HG03460 (cell line): ENCODE measurements around the gene GDF2.

Experiments used
- ATAC-seq: cut with Tn5 transposase; IDR thresholded peaks from one replicate; pipeline ENCODE4 v1.9.1; 2021; ENCODE audit not compliant: unreplicated experiment

Gene GDF2

DNA sequence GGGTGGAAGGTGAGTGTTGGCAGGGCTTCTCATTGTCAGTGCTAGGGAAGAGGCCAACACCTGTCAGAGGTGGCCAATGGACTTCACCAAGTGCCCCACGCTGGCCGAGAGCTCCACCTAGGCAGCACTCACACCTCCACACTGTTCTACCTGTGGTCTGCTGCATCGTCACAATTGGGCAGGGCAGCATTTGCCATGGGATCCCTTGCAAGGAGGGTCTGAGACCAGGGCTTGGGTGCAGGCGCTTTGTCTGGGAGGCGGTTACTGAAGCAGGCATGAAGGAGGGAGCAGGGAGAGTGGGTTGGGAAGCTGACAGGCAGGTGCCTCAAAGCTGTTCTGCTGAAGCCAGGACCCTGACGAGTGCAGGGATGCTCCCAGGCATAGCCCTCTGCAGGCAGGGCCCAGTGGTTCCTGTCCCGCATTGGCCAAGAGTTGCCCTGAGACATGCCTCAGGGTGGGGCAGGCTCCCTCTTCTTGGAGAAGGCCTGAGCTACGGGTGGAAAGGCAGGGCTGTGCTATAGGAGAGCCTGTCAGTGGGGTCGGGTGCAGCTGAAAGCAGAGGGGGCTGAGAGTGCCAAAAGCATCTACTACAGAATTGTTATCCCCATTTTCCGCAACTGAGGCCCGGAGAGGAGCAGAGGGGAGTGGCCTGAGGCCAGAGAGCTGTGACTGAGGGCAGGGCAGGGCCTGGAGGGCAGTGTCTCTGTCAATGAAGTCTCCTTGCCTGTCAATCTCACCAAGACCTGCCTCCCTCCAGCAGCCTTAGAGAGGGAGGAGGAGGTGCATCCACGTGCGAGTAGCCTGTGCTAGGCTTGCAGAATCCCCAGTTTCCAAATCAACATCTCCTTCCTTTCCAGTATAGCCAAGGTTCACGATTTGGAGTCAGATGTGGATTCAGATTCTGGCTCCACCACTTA lies 29.9 kb downstream of the GDF2 start:
- no peak for ATAC-seq

DNA sequence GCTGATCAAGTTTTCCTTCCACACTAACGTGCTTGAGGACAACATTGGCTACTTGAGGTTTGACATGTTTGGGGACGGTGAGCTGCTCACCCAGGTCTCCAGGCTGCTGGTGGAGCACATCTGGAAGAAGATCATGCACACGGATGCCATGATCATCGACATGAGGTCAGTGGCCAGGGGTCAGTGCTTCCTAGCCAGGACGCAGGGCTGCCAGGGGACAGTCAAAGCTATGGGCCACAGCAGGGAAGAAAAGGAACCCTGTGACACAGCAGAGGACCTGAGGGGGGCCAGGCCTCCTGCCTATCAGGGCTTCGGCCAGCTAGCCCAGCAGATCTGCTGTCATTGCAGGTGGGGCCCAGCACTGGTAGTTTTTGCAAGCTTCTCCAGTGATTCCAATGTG lies 31.1 kb downstream of the GDF2 start:
- no peak for ATAC-seq

DNA sequence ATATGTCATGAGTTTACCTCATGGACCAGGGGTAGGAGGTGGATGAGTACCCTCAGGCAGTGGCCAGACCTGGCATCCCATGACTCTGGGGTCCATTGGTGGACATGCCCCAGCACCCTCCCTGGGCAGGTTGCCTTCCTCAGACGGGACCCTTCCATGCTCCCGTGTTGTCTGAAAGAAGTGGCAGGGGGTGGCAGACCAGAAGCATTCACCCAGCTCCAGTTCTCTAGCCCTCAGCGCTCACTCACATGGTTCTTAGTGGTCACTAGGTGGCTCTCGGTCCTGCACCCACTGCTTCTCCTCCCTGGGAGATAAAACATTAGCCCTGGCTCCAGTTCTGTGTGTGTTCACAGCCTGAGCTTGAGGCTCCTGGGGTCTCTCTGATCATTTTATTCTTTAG lies 31.9 kb downstream of the GDF2 start:
- no peak for ATAC-seq

DNA sequence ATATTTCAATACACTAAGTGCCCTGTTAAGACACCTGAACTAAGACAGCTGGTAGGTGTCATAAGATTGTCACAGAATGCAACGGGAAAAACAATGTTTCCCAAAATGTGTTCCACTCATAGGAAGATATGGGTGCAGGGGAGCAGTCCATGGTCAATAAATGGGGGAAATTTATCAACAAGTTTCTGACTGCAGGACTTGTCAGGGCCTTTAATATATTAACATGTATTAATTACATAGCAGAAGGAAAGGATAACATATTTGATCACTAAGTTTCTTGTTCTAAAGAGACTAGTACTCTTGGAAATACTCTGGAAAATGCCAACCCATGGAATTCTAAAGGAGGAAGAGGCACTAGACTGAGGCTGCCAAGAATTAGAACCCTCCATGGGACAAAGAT lies 32.6 kb downstream of the GDF2 start:
- ATAC-seq, result no peak

DNA sequence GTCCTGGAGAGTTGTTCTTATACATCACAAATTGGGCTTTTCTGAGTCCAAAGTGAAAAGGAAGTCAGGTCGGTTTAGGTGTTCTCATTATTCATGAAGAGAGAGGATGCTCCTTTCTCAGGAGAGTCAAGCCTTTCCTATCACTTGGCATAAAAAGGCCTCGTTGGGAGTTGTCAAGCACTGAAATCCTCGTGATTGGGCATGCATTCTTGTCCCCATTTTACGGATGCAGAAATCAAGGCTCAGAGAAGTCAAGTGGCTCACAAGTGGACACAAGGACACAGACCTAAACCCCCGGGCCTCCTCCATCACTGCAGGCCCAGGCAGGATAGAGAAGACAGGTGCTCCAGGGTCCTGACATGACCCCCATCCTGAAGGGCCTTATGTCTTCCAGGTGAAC lies 34.5 kb downstream of the GDF2 start:
- no peak for ATAC-seq

DNA sequence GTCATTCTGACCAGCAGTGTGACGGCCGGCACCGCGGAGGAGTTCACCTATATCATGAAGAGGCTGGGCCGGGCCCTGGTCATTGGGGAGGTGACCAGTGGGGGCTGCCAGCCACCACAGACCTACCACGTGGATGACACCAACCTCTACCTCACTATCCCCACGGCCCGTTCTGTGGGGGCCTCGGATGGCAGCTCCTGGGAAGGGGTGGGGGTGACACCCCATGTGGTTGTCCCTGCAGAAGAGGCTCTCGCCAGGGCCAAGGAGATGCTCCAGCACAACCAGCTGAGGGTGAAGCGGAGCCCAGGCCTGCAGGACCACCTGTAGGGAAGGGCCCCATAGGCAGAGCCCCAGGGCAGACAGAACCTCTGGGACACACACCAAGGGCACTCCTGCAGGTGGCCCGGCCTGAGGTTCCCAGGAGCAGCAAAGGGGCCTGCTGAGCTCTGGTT lies 34.9 kb downstream of the GDF2 start:
- no peak for ATAC-seq

DNA sequence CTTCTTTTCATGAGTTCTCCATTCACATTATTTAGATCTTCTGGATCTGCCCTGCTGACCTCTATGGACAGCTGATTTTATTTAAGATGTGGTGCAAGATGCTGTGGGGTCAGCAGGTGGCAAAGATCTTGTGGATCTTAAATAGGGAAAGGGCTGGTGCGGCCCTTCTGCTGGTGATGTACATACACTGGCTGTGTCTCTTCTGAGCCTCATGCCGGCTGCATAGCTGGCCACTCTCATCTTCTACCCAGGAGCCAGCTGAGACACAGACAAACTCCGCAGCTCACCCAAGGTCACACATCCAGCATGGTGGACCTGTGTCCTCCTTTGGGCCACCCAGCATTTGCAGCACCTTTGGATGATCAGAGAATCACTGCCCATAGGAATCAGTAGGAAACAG lies 35.7 kb downstream of the GDF2 start:
- ATAC-seq, result no peak

DNA sequence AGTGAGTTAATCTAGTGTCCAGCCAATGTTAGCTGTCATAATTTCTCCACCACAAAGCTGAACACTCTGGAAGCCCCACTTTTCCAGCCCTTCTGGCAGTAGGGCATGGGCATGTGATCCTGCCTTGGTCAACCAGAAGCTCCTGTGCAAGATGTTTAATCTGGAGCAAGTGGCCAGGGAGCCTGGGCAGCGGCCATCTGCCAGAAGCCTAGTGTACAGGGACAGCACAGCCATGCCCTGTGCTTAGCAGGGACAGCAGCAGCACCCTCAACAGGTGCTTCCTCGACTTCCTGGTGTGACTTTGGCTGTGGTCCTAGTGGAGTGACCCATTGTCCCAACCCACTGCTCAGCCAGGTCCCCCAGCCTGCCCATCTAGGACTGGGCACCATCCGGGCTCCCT lies 36.2 kb downstream of the GDF2 start:
- ATAC-seq, result no peak

DNA sequence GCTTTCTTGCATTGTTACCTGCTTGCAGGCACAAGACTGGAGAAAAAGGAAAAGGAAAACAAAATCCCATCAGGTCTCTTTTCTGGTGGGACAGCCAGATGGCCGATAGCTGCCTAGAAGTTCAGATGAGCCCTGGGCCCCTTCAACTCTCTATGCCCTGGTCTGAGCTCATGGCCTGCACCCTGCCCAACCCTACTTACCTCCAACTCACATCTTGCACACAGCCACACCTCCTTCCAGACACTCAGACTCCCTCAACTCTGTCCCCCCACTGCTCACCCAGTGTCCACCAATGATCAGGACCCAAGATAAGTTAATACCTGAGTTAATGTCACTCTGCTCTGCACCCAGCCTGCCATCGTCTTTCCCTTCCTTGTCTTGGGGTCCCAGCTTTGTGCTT lies 36.8 kb downstream of the GDF2 start:
- no peak for ATAC-seq

DNA sequence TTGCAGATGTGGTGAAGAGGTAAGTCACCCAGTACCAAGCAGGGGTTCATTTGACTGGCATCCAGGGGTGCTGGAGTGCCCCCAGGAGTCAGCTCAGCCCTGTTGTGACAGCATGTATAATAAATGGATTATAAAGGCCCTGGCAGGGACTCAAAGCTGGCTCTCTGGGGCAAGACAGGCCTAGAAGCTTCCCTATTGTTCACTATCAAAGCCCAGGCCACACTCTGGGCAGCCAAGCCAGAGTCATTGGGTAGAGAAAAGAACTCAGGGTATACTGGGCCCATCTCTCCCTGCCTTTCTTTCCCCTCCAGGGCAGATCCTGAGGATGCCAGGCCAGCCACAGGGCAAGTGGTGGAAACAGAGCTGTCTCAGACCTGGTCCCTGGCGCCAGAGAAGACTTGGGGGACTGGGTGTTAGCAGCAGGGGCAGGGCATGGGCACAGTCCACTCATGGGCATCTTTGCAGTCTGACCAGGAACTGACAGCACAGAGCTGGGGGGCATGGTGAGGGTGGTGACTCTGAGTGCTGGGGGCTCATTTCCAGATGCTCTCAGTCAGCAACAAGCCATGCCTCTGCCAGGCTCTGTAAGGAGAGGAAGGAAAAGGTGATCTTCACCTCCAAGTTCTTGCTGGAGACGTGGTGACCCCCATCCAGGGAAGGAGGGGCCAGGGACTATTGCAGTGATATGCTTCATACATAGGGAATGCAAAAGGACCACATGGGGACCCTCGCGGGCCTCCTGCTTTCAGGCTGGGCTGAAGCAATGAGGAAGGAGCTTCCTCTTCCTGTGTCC lies 37.6 kb downstream of the GDF2 start:
- no peak for ATAC-seq

DNA sequence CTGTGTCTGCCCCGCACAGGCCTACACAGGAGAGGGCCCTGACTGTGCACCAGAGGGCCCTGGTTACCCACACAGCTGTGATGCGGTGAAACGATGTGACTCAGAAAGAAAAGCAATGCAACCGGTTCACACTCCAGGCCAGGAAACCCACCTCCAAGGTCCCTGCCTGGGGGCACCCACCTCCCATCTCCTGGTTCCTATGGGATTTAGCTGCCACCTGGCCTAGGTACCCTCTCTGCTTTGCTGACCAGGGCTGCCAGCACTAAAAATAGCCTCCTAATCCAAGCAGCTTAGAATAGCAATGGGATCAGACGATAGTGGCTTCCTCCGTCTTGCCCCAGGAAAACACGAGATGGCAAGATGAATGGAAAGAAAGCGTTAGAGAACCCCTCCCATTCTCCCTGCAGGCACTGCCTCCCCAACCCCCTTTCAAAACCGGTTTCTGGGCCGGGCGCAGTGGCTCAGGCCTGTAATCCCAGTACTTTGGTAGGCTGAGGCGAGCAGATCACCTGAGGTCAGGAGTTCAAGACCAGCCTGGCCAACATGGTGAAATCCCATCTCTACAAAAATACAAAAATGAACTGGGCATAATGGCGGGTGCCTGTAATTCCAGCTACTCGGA lies 38.3 kb downstream of the GDF2 start:
- no peak for ATAC-seq

DNA sequence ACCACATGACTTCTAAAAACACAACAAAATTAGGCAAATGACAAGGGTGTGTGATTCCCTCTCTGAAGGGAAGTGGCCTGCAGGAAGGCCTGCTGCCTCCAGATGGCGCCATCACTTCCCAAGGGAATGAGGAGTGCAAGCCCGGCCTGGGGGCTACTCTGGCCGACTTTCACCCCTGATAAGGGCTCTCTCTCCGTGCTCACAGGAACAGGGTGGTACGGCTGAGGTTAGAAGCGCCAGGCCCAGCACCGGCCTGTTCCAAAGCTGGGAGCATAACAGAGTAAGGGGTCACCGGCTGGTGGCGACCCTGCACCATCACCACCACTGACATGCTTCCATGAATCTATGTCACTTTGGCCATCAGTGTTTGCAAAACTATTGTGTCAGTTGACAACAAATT lies 39.0 kb downstream of the GDF2 start:
- ATAC-seq, result no peak

DNA sequence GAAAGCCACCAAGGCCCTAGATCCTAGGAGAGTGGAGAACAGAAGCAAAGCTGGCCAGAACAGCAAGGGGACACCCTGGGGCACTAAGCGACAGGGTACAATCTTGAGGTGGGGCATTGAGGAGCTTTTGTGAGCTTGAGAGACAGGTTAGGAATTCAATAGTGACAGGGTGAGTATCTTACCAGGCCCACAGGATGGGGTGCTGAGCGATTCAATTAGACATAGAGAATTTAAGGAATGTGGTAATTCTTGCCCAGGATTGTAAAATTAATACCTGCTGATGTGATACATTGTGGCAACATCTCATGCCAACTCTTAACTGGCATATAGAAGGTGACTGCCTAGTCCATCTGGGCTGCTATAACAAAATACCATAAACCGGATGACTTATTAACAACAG lies 39.9 kb downstream of the GDF2 start:
- ATAC-seq, result no peak

DNA sequence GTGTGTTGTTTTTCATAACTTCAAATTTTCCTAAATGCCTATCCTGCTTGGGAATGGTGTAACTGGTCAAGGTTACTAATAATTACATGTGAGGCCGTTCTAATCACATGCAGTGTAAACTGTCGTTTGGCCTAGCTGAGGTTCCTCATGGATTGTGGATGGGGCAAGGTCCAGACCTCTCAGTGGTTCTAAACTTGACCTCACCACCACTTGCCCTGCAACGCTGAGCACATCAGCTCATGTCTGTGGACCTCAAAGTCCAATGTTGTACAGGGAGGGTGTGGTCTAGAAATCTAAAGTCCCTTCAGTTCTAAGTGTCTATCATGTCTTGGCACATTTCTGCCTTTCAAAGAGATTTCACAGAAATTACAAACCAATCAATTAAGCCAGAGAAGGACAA lies 41.5 kb downstream of the GDF2 start:
- ATAC-seq, result no peak

DNA sequence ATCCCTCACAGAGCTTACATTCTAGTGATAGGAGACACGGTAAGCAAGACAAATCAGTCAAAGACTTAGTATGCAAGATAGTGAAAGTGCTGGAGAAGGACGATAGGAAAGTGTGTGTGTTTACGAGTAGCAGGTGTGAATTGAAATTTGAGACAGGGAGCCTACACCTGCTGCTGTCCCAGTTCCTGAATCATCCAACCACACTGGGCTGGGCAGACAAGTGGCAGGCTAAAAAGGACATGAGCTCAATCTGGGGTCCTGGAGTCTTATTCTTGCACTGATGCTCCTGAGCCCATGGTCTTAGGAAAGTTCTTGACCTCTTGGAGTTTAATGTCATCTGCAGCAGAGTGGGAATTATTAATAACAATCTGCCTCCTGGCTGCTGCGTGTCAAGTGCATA lies 42.1 kb downstream of the GDF2 start:
- ATAC-seq, result no peak

DNA sequence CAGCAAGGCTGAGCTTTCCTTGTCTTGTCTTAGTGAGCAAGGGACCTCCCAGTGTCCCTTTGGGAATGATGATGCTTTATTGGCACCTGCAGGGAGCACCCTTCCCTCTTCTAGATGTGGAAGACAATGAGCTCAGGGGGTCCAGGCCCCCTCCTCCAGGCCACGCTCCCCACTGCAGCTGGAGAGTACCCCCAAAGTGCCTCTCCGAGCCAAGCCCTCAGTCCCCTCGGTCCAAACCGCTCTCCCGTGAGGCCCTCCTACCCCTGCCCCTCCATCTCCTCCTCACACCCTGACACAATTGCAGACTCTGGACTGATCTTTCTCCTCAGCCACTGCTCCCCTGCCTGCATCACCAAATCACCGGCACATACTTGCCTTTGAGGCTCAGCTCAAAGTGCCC lies 42.7 kb downstream of the GDF2 start:
- no peak for ATAC-seq

DNA sequence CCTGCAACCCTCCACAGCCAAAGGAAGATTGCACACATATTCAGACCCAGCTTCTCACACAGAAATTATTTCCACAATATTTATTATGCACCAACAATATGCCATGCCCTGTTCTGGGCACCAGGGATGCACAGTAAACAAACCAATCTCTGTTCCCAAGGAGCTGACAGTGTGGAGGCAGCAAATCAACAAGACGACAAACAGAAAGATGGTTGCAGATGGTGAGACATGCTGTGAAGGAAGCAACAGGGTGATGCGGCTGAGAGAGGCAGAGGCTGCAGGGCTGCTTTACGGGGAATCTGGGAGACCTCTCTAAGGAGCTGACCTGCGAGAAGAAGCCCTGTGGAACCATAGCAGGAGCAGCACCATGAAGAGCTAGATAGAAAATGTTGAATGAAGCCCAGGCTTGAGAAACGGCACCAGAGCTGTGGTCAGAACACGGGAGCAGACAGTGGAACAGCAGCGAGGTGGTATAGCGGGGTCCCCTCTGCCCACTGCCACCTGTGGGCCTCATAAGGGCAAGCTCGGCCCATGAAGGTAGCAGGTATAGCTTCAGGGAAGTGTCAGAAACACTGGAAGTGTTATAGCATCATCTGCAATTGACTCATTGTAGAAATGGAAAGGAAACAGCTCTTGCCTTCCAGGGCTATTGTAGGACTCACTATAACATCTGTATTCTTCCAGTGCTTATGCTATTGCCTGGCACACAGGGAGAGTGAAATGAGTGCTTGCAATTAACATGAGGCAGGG lies 43.4 kb downstream of the GDF2 start:
- no peak for ATAC-seq

DNA sequence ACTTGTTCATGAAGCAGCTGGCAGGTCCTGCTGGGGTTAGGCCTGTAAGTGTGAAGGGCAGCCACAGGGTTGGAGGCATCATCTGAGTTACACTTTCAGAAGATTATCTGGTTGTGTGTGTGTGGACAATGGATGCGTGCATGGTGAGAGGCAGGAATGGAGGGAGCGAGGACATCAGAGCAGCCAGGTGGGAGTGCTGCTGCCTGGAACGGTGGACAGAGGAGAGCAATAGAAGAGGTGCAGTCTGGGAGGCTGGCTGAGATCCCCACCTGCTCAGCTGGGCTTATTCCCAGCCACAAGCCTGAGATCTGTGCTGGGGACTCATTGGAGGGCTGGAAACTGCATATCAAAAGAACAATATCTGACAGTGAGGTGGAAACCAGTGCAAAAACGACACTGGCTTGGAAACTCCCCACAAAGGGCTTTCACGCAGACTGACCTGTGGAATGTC lies 44.0 kb downstream of the GDF2 start:
- no peak for ATAC-seq

DNA sequence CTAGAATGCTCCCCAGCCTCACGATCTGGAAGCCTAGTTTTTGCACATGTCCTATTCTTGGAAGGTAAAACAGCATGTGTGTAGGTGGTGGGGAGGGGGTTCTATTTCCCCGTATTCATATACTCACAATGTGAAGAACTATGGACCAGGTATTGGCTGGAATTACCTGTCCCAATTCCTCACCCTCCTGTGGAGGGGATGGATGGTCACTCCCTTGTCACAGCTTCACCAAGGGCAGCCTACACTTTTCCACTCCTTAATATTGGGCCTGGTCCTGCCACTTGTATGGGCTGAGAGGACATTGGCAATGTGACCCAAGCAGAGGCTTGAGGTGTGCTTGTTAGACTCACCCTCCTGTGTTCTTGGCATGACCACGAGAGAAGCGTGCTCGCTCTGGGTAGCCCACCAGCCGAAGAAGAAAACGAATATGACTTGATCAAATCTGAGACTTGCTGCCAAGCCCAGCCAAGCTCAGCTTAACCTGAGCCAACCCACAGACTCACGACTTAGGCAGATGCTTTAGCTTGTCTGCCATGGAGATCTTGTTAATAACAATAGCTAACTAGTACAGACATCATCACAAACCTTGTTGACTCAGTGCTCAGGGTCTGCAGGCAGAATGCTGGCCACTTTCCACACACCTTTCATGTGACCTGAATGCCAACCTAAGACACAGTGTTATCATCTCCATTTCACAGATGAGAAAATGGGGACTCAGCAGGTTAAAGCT lies 44.6 kb downstream of the GDF2 start:
- no peak for ATAC-seq

DNA sequence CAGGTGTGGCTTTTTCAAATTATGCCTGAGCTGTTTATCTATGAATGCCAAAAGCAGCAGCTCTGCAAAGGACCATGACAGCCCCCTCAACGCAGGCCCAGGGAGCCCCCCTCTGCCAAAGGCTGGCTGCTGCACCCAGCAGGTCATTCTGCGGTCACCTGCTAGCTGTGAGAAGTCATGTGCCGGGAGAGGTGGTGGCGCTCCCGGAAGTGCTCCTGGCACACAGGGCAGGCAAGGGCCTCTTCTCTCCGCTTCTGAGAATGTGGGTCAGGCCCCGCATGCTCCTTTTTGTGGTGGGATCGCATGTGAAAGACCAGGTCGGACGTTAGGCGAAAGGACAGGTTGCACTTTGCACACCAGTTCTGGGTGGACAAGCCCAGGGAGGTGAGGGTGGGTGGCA lies 45.4 kb downstream of the GDF2 start:
- ATAC-seq, result no peak
